Nephron (organoid): ENCODE measurements around the gene SERGEF.
"Not testable (repeated sequence)": the region's sequence is repeated elsewhere in the genome, so short reads cannot be mapped to it uniquely, and the experiment has no call there.

Source experiments
- H3K27ac Mint-ChIP-seq, 3 experiments: 2 replicates each; pipeline ENCODE4 v1.8.0; 2020; ENCODE audit warnings: mixed read lengths in 3 of 3, mild to moderate bottlenecking in 2 of 3, moderate library complexity in 1 of 3
- H3K27me3 Mint-ChIP-seq: 2 replicates; pipeline ENCODE4 v1.8.0; 2021; ENCODE audit warnings: low read depth, mild to moderate bottlenecking, moderate library complexity, mixed read lengths
- H3K36me3 Mint-ChIP-seq: 2 replicates; pipeline ENCODE4 v1.8.0; 2020; ENCODE audit warnings: low read depth, mixed read lengths
- H3K4me1 Mint-ChIP-seq: 2 replicates; pipeline ENCODE4 v1.8.0; 2020; ENCODE audit warnings: mixed read lengths
- H3K4me3 Mint-ChIP-seq, 3 experiments: 2 replicates each; pipeline ENCODE4 v1.8.0; 2020; ENCODE audit warnings: mild to moderate bottlenecking in 3 of 3, mixed read lengths in 3 of 3, moderate library complexity in 2 of 3
- H3K9me3 Mint-ChIP-seq: 2 replicates; pipeline ENCODE4 v1.8.0; 2020; ENCODE audit warnings: mixed read lengths
- CTCF ChIP-seq, 3 experiments: fragments of 200-600 bp; sonication (generic); IDR thresholded peaks; one replicate each; pipeline ENCODE4 v1.5.0; 2021; ENCODE audit warnings: antibody characterized with exemption in 3 of 3; ENCODE audit not compliant: unreplicated experiment in 3 of 3

SERGEF gene

GRCh38 chr11:18010977-18011586, 1.8 kb downstream of the SERGEF start:
- peaks cover 13% of the 10 kb centered on the region for H3K4me1 Mint-ChIP-seq
- no peak for TF ChIP-seq CTCF (IDR thresholded peaks at IDR 0.05; ENCODE audit: unreplicated experiment in 3 of 3)
- peaks cover 25% of the 10 kb centered on the region for H3K27me3 Mint-ChIP-seq

GRCh38 chr11:18010121-18010670, 2.7 kb downstream of the SERGEF start:
- Mint-ChIP-seq H3K4me1 (peaks cover 13% of the 10 kb centered on the region), H3K27me3 (peaks cover 22% of the 10 kb centered on the region), H3K9me3 (no peaks in the 10 kb centered on the region), H3K4me3 (peak overlapping the region; percentile 40 to 88 (median 78)), H3K27ac (no peak overlapping the region), H3K36me3 (peaks cover 4% of the 10 kb centered on the region)
- TF ChIP-seq CTCF (IDR thresholded peaks at IDR 0.05; ENCODE audit: unreplicated experiment in 3 of 3): no peak

More at GRCh38 chr11:18010977-18011586, 1.8 kb downstream of the SERGEF start:
- peak overlapping the region; percentile 88 to 99 (median 92) for H3K4me3 Mint-ChIP-seq
- peak overlapping the region in 1 of 3 experiments; percentile 21 for H3K27ac Mint-ChIP-seq
- peaks cover 4% of the 10 kb centered on the region for H3K36me3 Mint-ChIP-seq
- no peaks in the 10 kb centered on the region for H3K9me3 Mint-ChIP-seq

GRCh38 chr11:18005376-18006129, 7.3 kb downstream of the SERGEF start:
- Mint-ChIP-seq H3K36me3 (peaks cover 8% of the 10 kb centered on the region), H3K4me3 (no peak overlapping the region), H3K27me3 (no peaks in the 10 kb centered on the region), H3K4me1 (no peaks in the 10 kb centered on the region), H3K27ac (no peak overlapping the region), H3K9me3 (no peaks in the 10 kb centered on the region)
- no peak for TF ChIP-seq CTCF (IDR thresholded peaks at IDR 0.05; ENCODE audit: unreplicated experiment in 3 of 3)

- no peaks in the 10 kb centered on the region for H3K9me3 Mint-ChIP-seq
- no peaks in the 10 kb centered on the region for H3K4me1 Mint-ChIP-seq
- no peak overlapping the region for H3K4me3 Mint-ChIP-seq
- H3K27me3 Mint-ChIP-seq: no peaks in the 10 kb centered on the region
- H3K36me3 Mint-ChIP-seq: peaks cover 10% of the 10 kb centered on the region
- H3K27ac Mint-ChIP-seq: peak overlapping the region in 1 of 3 experiments; percentile 81
- no peak for TF ChIP-seq CTCF (IDR thresholded peaks at IDR 0.05; ENCODE audit: unreplicated experiment in 3 of 3)
Observed at GRCh38 chr11:18001191-18001590, 11.7 kb downstream of the SERGEF start.

- TF ChIP-seq CTCF (IDR thresholded peaks at IDR 0.05; ENCODE audit: unreplicated experiment in 3 of 3): no peak
- peaks cover 10% of the 10 kb centered on the region for H3K36me3 Mint-ChIP-seq
- H3K4me3 Mint-ChIP-seq: no peak overlapping the region
- H3K27me3 Mint-ChIP-seq: no peaks in the 10 kb centered on the region
- H3K9me3 Mint-ChIP-seq: no peaks in the 10 kb centered on the region
- peak overlapping the region in 1 of 3 experiments; percentile 81 for H3K27ac Mint-ChIP-seq
- no peaks in the 10 kb centered on the region for H3K4me1 Mint-ChIP-seq
Observed at GRCh38 chr11:18000760-18001159, 12.1 kb downstream of the SERGEF start.

GRCh38 chr11:18000128-18000527, 12.7 kb downstream of the SERGEF start:
- not testable (repeated sequence) for H3K4me1 Mint-ChIP-seq, H3K4me3 Mint-ChIP-seq, H3K9me3 Mint-ChIP-seq, H3K27ac Mint-ChIP-seq, H3K27me3 Mint-ChIP-seq
- peaks cover 10% of the 10 kb centered on the region for H3K36me3 Mint-ChIP-seq
